HUES6 (cell line): ENCODE results near the gene MRGPRF.

Experiments
- H3K27ac ChIP-seq: 2 replicates; pipeline ENCODE4 v1.7.0; 2013; ENCODE audit warnings: low read depth, mild to moderate bottlenecking, low read length, inconsistent platforms
- H3K27me3 ChIP-seq: 2 replicates; pipeline ENCODE4 v1.6.1; 2013; ENCODE audit warnings: low read length; ENCODE audit not compliant: control insufficient read depth, insufficient read depth
- H3K36me3 ChIP-seq: 2 replicates; pipeline ENCODE4 v1.6.1; 2013; ENCODE audit warnings: low read length; ENCODE audit not compliant: control insufficient read depth, insufficient read depth
- H3K4me1 ChIP-seq: 2 replicates; pipeline ENCODE4 v1.6.1; 2013; ENCODE audit warnings: low read length; ENCODE audit not compliant: control insufficient read depth, insufficient read depth
- H3K4me3 ChIP-seq: 2 replicates; pipeline ENCODE4 v1.5.1; 2013; ENCODE audit warnings: low read depth, low read length
- H3K9ac ChIP-seq: one replicate; pipeline ENCODE4 v1.6.1; 2013; ENCODE audit warnings: mild to moderate bottlenecking, low read length
- H3K9me3 ChIP-seq: 2 replicates; pipeline ENCODE4 v1.6.1; 2013; ENCODE audit warnings: low read depth, low read length; ENCODE audit not compliant: control insufficient read depth, insufficient read depth

Gene MRGPRF

DNA sequence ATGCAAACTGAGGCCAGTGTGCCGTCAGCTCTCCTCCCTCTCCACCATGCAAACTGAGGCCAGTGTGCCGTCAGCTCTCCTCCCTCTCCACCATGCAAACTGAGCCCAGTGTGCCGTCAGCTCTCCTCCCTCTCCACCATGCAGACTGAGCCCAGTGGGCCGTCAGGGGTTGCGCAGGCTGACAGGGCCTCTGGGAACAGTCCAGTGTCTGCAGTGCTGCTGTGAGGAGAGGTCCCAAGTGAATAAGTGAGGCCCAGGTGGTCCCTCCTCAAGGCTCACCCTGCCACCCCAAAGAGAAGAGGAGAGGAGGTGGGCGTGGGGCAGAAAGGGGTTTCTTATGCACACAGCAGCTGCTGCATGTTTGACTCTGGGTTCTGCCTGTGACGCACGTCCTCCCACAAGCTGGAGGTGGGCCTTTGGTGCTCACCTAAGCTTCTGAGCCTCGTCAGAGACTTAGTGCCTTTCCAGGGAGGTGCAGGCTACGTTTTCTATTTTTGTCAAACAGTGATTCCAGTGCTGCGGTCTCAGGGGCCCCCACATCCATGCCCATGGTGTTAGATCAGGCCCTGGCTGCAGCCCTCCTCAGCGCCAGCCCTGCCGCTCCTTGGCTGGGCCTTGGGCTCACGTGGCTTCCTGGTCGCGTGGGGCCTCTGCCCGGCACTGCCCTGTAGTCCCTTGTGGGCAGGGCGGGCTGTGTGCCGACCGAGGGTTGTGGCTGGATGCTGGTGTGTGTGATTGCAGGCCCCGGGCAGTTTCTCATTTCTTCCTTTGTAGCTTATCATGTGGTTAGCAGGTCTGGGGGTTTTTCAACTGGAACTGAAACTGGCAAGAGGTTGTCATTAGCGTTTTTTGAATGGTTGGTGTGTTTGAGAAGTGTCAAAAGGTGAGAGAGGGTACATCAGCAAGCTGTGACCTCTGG is 42.8 kb upstream of the MRGPRF start:
- Histone ChIP-seq H3K27ac (no peak overlapping the region), H3K4me1 (peaks cover 9% of the 10 kb centered on the region; the same call in 1 of the 2 replicates), H3K4me3 (no peak overlapping the region), H3K9me3 (no peaks in the 10 kb centered on the region), H3K9ac (peak overlapping the region; percentile 32), H3K36me3 (peaks cover 67% of the 10 kb centered on the region), H3K27me3 (no peaks in the 10 kb centered on the region)

- Histone ChIP-seq H3K4me1 (peaks cover 9% of the 10 kb centered on the region; the same call in 1 of the 2 replicates), H3K36me3 (peaks cover 60% of the 10 kb centered on the region), H3K9ac (no peak overlapping the region), H3K9me3 (no peaks in the 10 kb centered on the region), H3K4me3 (no peak overlapping the region), H3K27ac (no peak overlapping the region), H3K27me3 (no peaks in the 10 kb centered on the region)
These were observed 42.2 kb upstream of the MRGPRF start for GRCh38 chr11:69055212-69055586.

DNA sequence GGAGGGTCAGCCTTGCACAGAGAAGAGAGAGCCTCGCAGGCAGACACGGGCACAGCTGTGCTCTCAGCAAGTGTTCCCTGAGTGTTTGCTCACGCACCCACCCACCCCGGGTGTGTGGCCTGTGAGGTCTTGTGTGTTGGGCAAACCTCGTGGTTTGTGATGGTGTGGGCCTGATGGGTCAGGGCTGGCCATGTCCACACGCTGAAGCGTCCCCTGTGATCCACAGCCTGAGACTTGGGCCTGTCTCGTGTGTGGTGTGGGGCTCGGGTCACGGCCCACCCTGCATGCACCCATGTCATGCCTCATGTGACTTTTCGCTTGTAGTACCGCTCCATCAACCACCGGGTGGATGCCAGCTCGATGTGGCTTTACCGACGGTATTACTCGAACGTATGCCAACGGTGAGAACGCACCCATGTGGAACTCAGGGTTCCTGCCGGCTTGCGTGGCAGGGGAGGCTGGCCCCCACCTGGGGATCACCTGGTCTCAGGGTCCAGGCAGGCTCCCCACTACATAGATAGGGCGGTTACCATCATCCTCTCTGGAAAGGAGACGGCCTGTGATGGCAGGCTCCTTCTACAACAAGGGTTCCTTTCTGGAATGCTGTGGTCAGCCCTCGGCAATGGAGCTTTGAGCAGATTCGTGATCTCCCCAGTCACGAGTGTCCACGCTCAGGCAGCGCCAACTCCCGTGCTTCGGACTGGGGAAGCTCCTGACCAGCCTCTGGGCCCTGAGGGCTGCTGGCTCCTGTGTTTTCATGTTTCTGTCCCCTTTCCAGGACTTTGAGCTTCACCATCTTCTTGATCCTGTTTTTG is 41.6 kb upstream of the MRGPRF start:
- Histone ChIP-seq H3K9me3 (no peaks in the 10 kb centered on the region), H3K27me3 (no peaks in the 10 kb centered on the region), H3K36me3 (peaks cover 54% of the 10 kb centered on the region), H3K4me1 (peaks cover 14% of the 10 kb centered on the region; the same call in 1 of the 2 replicates), H3K4me3 (no peak overlapping the region), H3K9ac (no peak overlapping the region), H3K27ac (no peak overlapping the region)

DNA sequence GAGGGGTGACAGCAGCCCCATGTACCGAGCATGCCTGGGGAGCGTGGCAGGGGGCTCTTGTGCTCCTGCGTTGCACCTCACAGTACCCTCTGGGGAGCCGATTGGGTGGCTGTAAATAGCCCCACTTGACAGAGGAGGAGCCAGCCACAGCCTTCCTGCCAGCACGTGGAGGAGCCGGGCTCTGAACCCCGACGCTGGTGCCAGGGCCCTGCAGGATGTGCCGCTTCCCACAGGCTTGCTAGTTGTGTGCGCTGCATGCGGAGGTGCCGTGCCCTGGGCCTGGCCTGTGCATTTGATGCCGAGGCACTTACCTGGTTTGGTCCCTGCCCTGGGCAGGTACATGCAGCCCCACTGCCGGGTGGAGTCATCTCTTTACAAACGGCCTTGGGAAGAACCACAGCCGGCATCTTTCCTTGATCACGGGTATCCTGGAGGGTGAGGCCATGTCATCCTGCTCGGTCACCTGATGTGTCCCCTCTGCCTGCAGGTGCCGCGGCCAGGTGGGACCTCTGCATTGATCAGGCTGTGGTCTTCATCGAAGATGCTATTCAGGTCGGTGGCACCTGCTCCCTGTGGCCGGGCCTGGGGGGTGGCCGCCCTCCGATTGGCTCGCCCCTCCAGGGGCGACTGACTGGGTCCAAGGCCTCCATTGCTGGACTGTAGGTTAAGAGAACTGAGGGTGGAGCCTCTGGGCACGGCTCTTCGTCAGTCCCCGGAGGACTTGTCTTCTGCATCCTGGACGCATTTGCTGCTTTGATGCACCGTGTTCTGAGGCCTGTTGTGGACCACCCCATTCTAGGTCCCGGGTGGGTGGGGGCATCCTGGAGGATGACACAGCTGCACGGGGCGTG is 40.7 kb upstream of the MRGPRF start:
- Histone ChIP-seq H3K4me1 (peaks cover 14% of the 10 kb centered on the region; the same call in 1 of the 2 replicates), H3K27me3 (no peaks in the 10 kb centered on the region), H3K36me3 (peaks cover 46% of the 10 kb centered on the region), H3K27ac (no peak overlapping the region), H3K4me3 (no peak overlapping the region), H3K9me3 (no peaks in the 10 kb centered on the region), H3K9ac (no peak overlapping the region)

- peaks cover 18% of the 10 kb centered on the region for H3K4me1 ChIP-seq
- no peaks in the 10 kb centered on the region for H3K9me3 ChIP-seq
- no peaks in the 10 kb centered on the region for H3K27me3 ChIP-seq
- no peak overlapping the region for H3K4me3 ChIP-seq
- H3K9ac ChIP-seq, result no peak overlapping the region
- 0 out of 2 replicates have a peak overlapping the region, but pooled peaks have one; percentile 22 for H3K27ac ChIP-seq
- peaks cover 40% of the 10 kb centered on the region for H3K36me3 ChIP-seq
These were observed 40.1 kb upstream of the MRGPRF start for GRCh38 chr11:69053169-69053477.

DNA sequence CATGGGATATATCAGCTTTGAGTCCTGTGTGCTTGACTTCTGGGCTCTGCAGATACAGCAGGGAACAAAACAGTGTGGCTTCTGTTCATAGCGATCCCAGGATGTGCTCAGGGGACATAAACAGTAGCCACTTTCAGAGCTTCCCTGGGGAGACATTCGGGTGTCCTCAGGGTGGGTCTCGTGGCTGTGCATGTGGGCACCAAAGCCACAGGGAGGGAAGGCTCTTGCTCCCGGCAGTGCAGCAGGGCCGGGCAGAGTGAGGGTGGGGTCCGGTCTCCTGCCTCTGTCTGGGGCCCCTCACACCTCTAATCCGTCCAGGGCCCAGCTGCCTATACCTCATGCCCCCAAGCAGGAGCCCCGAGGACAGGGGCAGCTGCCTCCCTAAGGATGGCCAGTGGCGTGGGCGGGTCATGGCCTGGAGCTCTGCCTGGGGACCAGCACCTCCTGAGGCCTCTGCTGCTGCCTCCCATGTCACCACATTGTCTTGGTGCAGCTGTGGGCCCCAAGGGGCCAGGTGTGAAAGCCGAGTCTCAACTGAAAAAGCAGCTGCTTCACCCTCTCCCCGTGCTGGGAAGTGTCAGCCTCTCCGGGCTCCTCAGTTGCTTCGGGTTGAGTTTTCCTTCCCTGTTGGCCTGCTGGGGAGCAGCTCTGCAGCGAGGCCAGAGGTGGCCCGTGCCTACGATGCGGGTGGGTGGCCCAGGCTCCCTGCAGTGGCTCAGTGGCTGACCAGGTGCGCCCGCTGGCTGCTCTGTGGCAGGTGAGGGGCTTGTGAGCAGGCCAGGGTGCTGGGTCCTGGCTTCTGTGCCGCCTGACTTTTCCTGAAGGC is 39.5 kb upstream of the MRGPRF start:
- no peak overlapping the region for H3K9ac ChIP-seq
- peaks cover 34% of the 10 kb centered on the region for H3K36me3 ChIP-seq
- peaks cover 23% of the 10 kb centered on the region for H3K4me1 ChIP-seq
- no peak overlapping the region for H3K4me3 ChIP-seq
- H3K27ac ChIP-seq, result peak overlapping the region; percentile 22; the same call in 1 of the 2 replicates
- H3K9me3 ChIP-seq, result no peaks in the 10 kb centered on the region
- no peaks in the 10 kb centered on the region for H3K27me3 ChIP-seq

- Histone ChIP-seq H3K9me3 (no peaks in the 10 kb centered on the region), H3K4me1 (peaks cover 23% of the 10 kb centered on the region), H3K9ac (peak overlapping the region; percentile 27), H3K27ac (no peak overlapping the region; the same call in 1 of the 2 replicates), H3K4me3 (no peak overlapping the region), H3K27me3 (no peaks in the 10 kb centered on the region), H3K36me3 (peaks cover 28% of the 10 kb centered on the region)
These were observed 38.6 kb upstream of the MRGPRF start for GRCh38 chr11:69051381-69052342.

DNA sequence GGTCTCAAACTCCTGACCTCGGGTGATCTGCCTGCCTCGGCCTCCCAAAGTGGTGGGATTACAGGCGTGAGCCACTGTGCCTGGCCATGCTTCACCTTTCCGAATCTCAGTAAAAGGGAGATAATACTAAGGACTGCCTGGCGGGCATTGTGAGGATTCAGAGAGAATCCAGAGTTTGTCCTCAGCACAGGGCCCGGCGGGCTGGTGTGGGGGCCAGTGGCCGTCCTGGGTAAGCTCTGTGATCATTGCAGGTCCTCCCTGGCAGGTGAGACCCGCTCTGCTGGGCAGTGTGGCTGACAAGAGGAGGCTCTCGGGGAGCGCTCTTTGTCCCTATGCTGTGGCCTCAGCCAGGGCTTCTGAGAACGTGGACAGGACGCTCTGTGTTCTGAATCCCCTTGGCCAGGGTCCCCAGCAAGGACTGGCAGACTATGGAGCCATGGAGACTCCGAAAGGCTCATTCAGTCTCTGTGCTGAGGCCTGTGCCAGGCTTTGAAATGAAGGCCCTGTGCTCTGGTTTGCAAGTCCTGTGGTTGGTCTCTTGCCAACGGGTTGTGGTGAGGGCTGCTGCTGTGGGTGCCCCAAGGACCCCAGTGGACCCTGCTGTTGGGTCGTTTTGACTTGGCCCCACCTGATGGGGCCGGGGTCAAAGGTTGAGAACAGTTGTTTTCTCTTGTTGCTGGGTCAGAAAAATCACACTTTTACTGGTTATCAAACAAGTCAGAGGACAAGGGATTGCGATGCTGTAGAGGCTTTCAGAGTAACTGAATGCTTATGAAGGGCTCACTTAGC is 37.7 kb upstream of the MRGPRF start:
- Histone ChIP-seq H3K9me3 (no peaks in the 10 kb centered on the region), H3K27ac (no peak overlapping the region)

DNA sequence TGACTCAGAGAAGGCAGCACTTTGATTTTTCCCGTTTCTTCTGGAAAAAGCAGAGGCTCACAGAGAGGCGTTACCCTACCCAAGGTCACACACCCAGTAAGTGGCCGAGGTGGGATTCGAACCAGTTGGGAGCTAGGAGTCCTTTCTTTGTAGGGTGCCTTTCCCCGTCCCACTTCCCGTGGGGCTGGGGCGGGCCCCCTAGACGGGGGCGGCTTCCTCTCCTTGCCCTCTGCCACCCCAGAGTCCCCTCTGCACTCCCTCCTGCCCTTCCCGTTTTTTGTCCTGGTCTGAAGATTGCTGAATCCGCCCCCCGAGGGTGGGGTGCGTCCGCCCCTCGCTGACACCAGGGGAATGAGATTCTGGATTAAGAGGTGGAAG is 36.4 kb upstream of the MRGPRF start:
- Histone ChIP-seq H3K9ac (peak overlapping the region; percentile 86), H3K27me3 (no peaks in the 10 kb centered on the region), H3K4me3 (peak overlapping the region; percentile 82), H3K27ac (peak overlapping the region; percentile 79; the same call in 1 of the 2 replicates), H3K9me3 (no peaks in the 10 kb centered on the region), H3K36me3 (peaks cover 12% of the 10 kb centered on the region), H3K4me1 (peaks cover 30% of the 10 kb centered on the region)

More for the DNA sequence above, 37.7 kb upstream of the MRGPRF start:
- H3K9ac ChIP-seq, result peak overlapping the region; percentile 15
- no peaks in the 10 kb centered on the region for H3K27me3 ChIP-seq
- peaks cover 25% of the 10 kb centered on the region for H3K36me3 ChIP-seq
- peaks cover 23% of the 10 kb centered on the region for H3K4me1 ChIP-seq
- no peak overlapping the region for H3K4me3 ChIP-seq
